Motor neuron (in vitro differentiated cells): Measurements from ENCODE around the gene KCTD14. TPM values are rescaled to one million over a fixed set of nuclear protein-coding genes. Genes with fewer than 3 reads are reported as not detected.

Experiments
- ATAC-seq, 8 experiments: fragments of 200-7000 bp; cut with Tn5 transposase; replicated peaks in 6 of 8; 2 replicates each; pipeline ENCODE4 v1.8.0; 2021; ENCODE audit warnings: mild to moderate bottlenecking in 8 of 8, moderate library complexity in 8 of 8
- H3K27ac ChIP-seq, 2 donors: fragments of 250-450 bp; sonication (Bioruptor Pico); 2 replicates each; pipeline ENCODE4 v1.9.0; 2021; ENCODE audit warnings: antibody characterized with exemption in 2 of 2, mild to moderate bottlenecking in 2 of 2, moderate library complexity in 1 of 2
- H3K4me1 ChIP-seq, 2 donors: fragments of 250-450 bp; sonication (Bioruptor Pico); replicated peaks in 1 of 2; 2 replicates each; pipeline ENCODE4 v1.6.1; 2021; ENCODE audit warnings: antibody characterized with exemption in 2 of 2, mild to moderate bottlenecking in 2 of 2, moderate library complexity in 1 of 2
- H3K4me3 ChIP-seq, 5 donors: fragments of 250-450 bp; sonication (Bioruptor Pico); 2 replicates each; pipeline ENCODE4 v1.9.0; 2021; ENCODE audit warnings: antibody characterized with exemption in 5 of 5, mild to moderate bottlenecking in 5 of 5, moderate library complexity in 4 of 5
- WGBS, 10 experiments: fragments of 450-650 bp; shearing (Covaris generic); methylation state at CpG; one replicate each; pipeline ENCODE4 v1.0.0; 2022; 5-methylcytosine and 5-hydroxymethylcytosine counted together
- in situ Hi-C, 9 experiments: fragments of 400-800 bp; cut with MboI; loops; one replicate each; pipeline ENCODE4 v1.15.0; 2021; ENCODE audit warnings: low sequenced_read_pairs in 9 of 9, low pct_unique_long_range_greater_than_20kb in 2 of 9; ENCODE audit not compliant: unreplicated experiment in 9 of 9
- total RNA-seq, 8 experiments: library from RNA; unstranded; fragments of 300-600 nt; gene quantifications; 2 replicates each; pipeline versions ENCODE4 v1.2.3 to v1.2.4, GENCODE V29; 2022

The KCTD14 gene
- total RNA-seq = 1 to 10 TPM in 3 of 8 experiments, under 1 TPM in 5; 0.14 to 2.3 (median 0.74) TPM

- H3K4me3 ChIP-seq = no peak within 1 kb of the TSS
- peaks cover 7 to 9% of the 10 kb centered on the region in 2 donors for H3K4me1 ChIP-seq
- in situ Hi-C loops = no loop called here
- 7 to 80% (median 60%) methylated on average over 1 to 11 of the region's 37 CpGs; no CpG with 5 or more reads in 2 of the 10 experiments for WGBS, 10 experiments
- H3K27ac ChIP-seq = no peak within 1 kb of the TSS
- ATAC-seq = peak in 4 of 8 experiments; percentile 12 to 91 (median 89)
Measured at GRCh38 chr11:78022397-78023396, at the start of gene KCTD14. Gene KCTD14 (minus strand): TSS chr11:78023276. CDS start chr11:78023249, 27 bp downstream.

- WGBS, 10 experiments = 86 to 100% (median 100%) methylated on average over 1 to 4 of the region's 4 CpGs; no CpG with 5 or more reads in 2 of the 10 experiments
- no peak overlapping the region for H3K4me3 ChIP-seq
- ATAC-seq = no peak
- in situ Hi-C loops = no loop called here
- no peak overlapping the region for H3K27ac ChIP-seq
- peaks cover 2 to 5% of the 10 kb centered on the region in 2 donors for H3K4me1 ChIP-seq
Measured at GRCh38 chr11:78072455-78072854, 49.4 kb upstream of the KCTD14 start.

- WGBS, 10 experiments = 27 to 100% (median 85%) methylated on average over 1 to 3 of the region's 3 CpGs; no CpG with 5 or more reads in 1 of the 10 experiments
- in situ Hi-C loops = no loop called here
- Histone ChIP-seq H3K4me1 (peaks cover 0 to 3% of the 10 kb centered on the region in 2 donors), H3K4me3 (no peak overlapping the region), H3K27ac (no peak overlapping the region)
- no peak for ATAC-seq
Measured at GRCh38 chr11:78071717-78072116, 48.6 kb upstream of the KCTD14 start.

GRCh38 chr11:78070621-78071020 lies 47.5 kb upstream of the KCTD14 start:
- in situ Hi-C loops = no loop called here
- 83 to 100% (median 100%) methylated on average over 1 to 2 of the region's 2 CpGs; no CpG with 5 or more reads in 2 of the 10 experiments for WGBS, 10 experiments
- H3K4me3 ChIP-seq = no peak overlapping the region
- H3K4me1 ChIP-seq = no peaks in the 10 kb centered on the region
- peak in 1 of 8 experiments; percentile 21 for ATAC-seq
- H3K27ac ChIP-seq = no peak overlapping the region

GRCh38 chr11:78069465-78069864 lies 46.4 kb upstream of the KCTD14 start:
- no peaks in the 10 kb centered on the region for H3K4me1 ChIP-seq
- no peak overlapping the region for H3K4me3 ChIP-seq
- in situ Hi-C loops = no loop called here
- WGBS, 10 experiments = 56 to 100% (median 100%) methylated on average over 1 to 2 of the region's 2 CpGs; no CpG with 5 or more reads in 3 of the 10 experiments
- no peak overlapping the region for H3K27ac ChIP-seq
- ATAC-seq = peak in 1 of 8 experiments; percentile 17

GRCh38 chr11:78067704-78068103 lies 44.6 kb upstream of the KCTD14 start:
- Histone ChIP-seq H3K27ac (no peak overlapping the region), H3K4me3 (no peak overlapping the region), H3K4me1 (no peaks in the 10 kb centered on the region)
- ATAC-seq = no peak
- 67 to 100% (median 95%) methylated on average over 1 to 3 of the region's 4 CpGs for WGBS, 10 experiments
- in situ Hi-C loops = no loop called here

GRCh38 chr11:78066471-78066870 lies 43.4 kb upstream of the KCTD14 start:
- H3K4me3 ChIP-seq = no peak overlapping the region
- in situ Hi-C loops = no loop called here
- 50 to 100% (median 78%) methylated on average over 1 to 2 of the region's 2 CpGs; no CpG with 5 or more reads in 5 of the 10 experiments for WGBS, 10 experiments
- H3K27ac ChIP-seq = no peak overlapping the region
- no peaks in the 10 kb centered on the region for H3K4me1 ChIP-seq
- ATAC-seq = no peak

- H3K4me3 ChIP-seq = no peak overlapping the region
- ATAC-seq = peak in 1 of 8 experiments; percentile 54
- H3K4me1 ChIP-seq = no peaks in the 10 kb centered on the region
- 83 to 100% (median 100%) methylated on average over 1 to 2 of the region's 2 CpGs; no CpG with 5 or more reads in 5 of the 10 experiments for WGBS, 10 experiments
- in situ Hi-C loops = no loop called here
- no peak overlapping the region for H3K27ac ChIP-seq
Measured at GRCh38 chr11:78065203-78065602, 42.1 kb upstream of the KCTD14 start.

- no peaks in the 10 kb centered on the region for H3K4me1 ChIP-seq
- no peak within 1 kb of the TSS for H3K27ac ChIP-seq
- ATAC-seq = no peak
- in situ Hi-C loops = no loop called here
- no peak within 1 kb of the TSS for H3K4me3 ChIP-seq
- 17 to 100% (median 95%) methylated on average over 1 to 5 of the region's 14 CpGs; no CpG with 5 or more reads in 2 of the 10 experiments for WGBS, 10 experiments
Measured at GRCh38 chr11:78063440-78064181, 40.5 kb upstream of the KCTD14 start, which contains the start of gene THRSP. Gene THRSP (plus strand): TSS chr11:78063861. CDS start chr11:78063882, 21 bp downstream.

GRCh38 chr11:78062671-78063070 lies 39.6 kb upstream of the KCTD14 start:
- in situ Hi-C loops = no loop called here
- ATAC-seq = no peak
- H3K4me3 ChIP-seq = no peak overlapping the region
- 60 to 100% (median 83%) methylated on average over 1 to 2 of the region's 2 CpGs; no CpG with 5 or more reads in 5 of the 10 experiments for WGBS, 10 experiments
- no peaks in the 10 kb centered on the region for H3K4me1 ChIP-seq
- H3K27ac ChIP-seq = no peak overlapping the region

- ATAC-seq = no peak
- H3K27ac ChIP-seq = no peak overlapping the region
- WGBS, 10 experiments = 70 to 100% (median 82%) methylated on average over 1 to 2 of the region's 4 CpGs; no CpG with 5 or more reads in 5 of the 10 experiments
- H3K4me1 ChIP-seq = no peaks in the 10 kb centered on the region
- in situ Hi-C loops = no loop called here
- H3K4me3 ChIP-seq = no peak overlapping the region
Measured at GRCh38 chr11:78061921-78062311, 38.8 kb upstream of the KCTD14 start.

- H3K27ac ChIP-seq = no peak overlapping the region
Measured at GRCh38 chr11:78061088-78061920, 38.2 kb upstream of the KCTD14 start.

More at GRCh38 chr11:78061088-78061920, 38.2 kb upstream of the KCTD14 start:
- in situ Hi-C loops = no loop called here
- ATAC-seq = peak in 1 of 8 experiments; percentile 29
- 29 to 100% (median 67%) methylated on average over 1 to 2 of the region's 4 CpGs; no CpG with 5 or more reads in 3 of the 10 experiments for WGBS, 10 experiments
- Histone ChIP-seq H3K4me1 (no peaks in the 10 kb centered on the region), H3K4me3 (no peak overlapping the region)
